Activated CD4-positive, alpha-beta T cell treated with anti-CD3 and anti-CD28 coated beads, Interleukin-2, amount 50 U/mL, for 48 hours (primary cell): Measurements from ENCODE around the gene LHX8.
"Not testable (repeated sequence)": the region's sequence is repeated elsewhere in the genome, so short reads cannot be mapped to it uniquely, and the experiment has no call there.

Experiments used
- DNase-seq, 2 experiments: peaks; one replicate each; pipeline ENCODE4 v3.0.0-alpha.2; 2020

LHX8 gene

DNA sequence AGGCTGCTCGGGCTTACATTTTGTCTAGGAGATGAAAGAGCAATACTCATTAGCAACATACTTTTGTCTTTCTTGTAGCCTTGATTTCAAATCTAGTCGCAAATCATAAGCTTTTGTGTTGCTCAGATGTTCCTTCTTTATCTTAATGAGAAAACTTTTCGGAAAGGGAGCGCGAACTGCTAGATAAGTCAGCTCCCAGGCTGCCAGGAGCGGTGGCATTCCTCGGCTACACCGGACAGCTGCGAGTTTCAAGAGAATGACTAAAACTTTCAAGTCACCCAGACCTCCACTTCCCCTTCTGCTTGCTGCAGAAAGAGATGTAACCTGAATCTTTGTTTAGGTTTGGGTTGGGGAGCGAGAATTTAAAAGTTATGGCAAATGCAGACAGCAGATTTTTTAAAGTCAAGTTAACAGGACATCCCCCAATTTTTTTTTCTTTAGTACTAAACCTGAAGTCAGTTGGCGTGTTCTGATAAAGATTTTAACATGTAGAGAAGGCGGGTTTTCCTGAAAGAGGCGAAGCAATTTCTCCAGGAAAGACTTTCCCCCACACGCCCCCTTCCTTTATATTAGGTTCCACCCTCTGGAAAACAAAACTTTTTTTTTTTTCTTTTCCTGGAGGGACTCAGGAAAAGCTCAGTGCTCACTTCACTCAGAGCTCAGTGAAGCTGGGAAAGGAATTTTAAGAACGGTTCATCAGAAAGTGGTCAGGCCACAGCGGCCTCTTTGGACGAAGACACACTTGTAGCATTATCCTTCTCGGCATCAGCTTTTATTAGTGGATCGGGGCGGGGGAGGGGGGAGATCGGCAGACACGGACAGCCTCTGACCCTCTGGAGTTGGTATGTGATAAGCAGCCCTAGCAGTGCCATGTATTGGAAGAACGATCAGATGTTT lies at the start of gene LHX8:
Gene LHX8, plus strand, starts transcription at position 639 of the 897 bp plus-strand sequence. CDS start 2,227 bp downstream, outside the sequence.
- no peak for DNase-seq

DNA sequence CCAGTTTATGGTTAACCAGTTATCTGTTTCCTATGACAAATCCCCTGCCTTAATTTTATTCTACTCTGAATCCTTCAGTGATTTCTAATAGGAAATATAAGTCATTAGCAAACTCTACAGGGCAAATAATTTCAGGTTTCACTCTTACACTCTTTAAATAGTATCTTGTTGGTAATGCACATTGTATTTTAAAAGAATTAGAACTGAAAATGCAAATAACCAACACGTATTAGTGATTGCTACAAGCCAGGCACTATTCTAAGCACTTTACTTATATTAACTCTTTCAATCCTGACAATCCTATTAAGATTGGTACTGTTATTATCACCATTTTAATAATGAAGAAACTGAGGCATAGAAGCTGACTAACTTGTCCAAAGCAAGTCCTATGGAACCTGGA lies 48.3 kb upstream of the LHX8 start:
- DNase-seq: no peak

DNA sequence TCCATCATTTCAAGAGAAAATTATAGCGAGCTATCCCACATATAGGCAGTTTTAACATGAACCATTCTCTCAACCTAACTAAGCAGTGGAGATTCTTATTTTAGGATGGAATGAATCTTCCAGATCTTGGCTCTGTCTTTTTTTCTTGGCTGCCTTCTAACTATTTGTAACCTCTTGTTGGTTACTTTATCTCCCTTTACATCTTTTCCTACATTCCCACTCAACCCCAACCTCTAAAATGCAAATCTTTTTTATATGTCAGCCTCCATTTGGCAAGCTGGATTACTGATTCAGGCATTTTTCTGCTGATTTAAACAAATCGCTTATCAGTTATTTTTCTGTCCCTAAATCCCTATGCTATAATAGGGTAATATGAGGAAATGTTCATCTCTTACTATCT lies 46.9 kb upstream of the LHX8 start:
- no peak for DNase-seq

DNA sequence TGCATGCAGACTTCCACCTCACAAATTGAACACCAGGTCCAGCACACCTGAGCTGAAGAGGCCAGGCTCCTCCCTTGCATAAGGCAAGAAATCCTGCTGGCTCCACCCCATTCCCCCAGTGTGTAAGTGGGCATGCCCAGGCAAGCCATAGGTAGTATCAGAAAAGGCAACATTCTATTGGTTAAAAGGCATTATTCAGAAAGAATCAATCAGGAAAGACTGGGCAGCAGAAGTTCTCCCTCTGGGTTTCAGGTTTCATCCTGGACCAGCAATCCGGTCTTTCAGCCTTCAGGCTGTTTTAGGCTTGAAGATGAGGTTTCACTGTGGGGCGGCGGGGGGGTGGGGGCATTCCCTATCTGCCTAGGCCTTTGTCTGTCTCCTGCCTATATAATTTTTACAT lies 42.0 kb upstream of the LHX8 start:
- no peak for DNase-seq

DNA sequence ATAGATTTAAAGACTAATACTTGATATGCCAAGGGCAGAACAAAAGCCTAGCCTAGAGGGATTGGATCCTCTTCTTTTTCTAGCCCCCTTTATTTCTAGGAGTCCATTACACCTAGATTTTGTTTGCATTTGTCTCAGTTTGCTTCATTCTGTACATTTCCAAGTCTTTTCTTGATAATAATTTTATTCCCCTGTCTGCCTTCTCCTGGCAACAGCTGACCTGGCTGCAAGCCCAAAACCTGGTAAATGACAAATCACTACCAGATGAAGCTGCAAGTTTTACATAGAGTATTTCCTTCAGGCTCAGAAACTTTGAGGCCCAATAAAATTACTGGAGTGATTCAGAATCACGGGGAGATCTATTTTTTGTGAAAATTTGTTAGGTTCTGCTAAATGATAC lies 36.5 kb upstream of the LHX8 start:
- no peak for DNase-seq

DNA sequence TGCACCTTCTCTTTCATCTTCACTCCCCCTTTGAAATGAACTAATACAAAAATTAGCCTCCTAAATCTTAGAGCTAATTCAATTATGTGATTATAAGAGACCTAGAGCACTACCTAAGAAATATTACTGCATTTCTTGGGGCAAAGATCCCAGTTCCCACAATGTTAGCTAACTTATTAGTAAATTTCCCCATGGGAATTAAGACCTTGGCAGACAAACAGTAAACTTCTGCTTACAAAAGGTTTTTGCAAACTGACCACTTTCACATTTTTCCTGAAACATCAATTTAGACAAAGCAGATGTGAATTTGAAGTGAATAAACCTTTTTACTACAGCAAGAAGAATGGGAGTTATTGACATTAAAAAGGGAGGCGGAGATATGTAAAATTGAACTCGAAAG lies 34.6 kb upstream of the LHX8 start:
- DNase-seq: no peak

DNA sequence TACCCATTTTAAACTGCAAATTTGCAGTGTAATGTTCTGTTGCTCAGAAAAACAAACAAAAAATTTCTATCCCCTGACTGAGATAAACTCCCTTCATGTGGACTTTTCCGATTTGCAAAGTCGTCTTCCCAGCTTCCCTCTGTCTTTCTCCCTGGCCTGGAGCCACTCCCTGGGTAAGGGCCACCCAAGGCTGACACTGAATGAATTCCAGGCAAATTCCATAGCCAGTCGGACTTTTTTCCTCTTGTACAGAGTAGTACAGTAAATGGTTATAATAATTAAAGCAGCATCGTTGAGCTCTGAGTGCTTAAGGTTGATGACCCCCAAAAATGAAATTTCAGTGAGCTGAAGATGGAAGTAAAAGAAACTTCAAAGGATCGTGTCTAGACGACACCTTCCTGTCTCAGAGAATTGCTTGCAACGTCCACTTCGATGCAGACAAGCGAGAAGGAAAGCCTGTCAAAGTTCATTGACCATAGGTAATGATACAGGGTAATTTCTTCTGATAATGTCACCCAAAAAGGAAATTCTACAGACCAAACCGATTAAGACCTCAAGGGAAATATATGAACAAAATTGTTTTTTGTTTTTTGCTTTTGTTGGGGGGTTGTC lies 33.6 kb upstream of the LHX8 start:
- DNase-seq: no peak

DNA sequence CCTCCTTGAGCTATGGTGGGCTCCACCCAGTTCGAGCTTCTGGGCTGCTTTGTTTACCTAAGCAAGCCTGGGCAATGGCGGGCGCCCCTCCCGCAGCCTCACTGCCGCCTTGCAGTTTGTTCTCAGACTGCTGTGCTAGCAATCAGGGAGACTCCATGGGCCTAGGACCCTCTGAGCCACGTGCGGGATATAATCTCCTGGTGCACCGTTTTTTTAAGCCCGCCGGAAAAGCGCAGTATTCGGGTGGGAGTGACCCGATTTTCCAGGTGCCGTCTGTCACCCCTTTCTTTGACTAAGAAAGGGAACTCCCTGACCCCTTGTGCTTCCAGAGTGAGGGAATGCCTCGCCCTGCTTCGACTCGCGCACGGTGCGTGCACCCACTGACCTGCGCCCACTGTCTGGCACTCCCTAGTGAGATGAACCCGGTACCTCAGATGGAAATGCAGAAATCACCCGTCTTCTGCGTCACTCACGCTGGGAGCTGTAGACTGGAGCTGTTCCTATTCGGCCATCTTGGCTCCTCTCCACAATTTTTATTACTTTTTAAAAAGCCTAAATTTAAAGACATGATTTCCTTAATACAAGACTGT lies 21.7 kb upstream of the LHX8 start:
- not testable (repeated sequence) for DNase-seq

DNA sequence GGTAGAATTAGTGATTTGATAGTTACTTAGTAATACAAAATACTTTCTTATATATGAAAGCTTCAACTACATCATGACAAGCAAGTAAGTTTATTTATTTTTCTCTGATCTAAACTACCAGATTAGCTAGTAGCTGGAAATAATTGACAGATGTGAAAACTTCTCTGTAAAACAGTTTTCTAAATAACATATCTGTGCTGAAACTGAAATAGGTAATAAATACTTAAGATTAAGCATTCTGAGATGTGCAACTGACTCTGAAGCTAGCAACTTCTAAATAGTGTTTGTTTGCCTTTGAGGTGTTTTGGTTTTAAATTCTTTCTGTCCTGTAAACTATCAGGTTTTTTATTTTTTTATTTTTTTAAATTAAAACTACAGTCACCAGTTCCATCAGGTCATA lies 18.5 kb upstream of the LHX8 start:
- no peak for DNase-seq

DNA sequence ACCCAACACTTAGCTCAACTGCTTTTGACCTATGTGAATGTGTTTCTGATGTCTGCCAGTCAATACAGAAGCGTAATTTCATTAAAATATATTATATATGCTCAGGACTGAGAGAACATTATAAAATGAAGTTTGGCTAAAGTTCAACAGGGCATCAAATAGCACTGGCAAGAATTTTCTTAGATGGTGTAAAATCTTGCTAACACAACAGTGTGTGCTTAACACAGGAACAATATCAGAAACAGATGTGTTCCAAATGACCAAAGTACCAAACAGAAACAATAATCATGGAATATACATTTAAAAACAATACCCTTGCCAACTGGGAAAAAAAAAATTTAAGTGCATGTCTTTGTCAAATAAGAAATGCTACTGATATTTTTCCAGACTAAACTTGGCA lies 10.4 kb upstream of the LHX8 start:
- DNase-seq: no peak

DNA sequence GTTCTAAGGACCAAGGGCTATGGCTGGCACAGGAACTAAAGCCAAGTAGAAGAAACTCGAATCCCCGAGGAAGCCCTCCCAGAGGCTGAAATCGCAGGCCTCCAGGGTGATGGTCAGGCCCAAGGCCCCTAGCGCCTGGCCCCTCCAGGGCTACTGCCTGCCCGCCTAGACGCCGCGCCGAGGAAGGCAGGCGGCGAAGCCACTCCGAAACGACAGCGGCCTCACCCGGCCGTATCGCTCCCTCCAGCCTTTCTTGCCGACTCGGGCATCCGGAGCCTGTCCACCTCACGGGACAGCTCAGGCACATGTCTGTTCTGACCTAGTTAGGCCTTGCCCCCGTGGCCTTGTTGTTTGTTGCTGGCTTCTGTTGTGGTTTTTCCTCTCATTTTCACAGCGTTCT lies 9.7 kb upstream of the LHX8 start:
- no peak for DNase-seq

DNA sequence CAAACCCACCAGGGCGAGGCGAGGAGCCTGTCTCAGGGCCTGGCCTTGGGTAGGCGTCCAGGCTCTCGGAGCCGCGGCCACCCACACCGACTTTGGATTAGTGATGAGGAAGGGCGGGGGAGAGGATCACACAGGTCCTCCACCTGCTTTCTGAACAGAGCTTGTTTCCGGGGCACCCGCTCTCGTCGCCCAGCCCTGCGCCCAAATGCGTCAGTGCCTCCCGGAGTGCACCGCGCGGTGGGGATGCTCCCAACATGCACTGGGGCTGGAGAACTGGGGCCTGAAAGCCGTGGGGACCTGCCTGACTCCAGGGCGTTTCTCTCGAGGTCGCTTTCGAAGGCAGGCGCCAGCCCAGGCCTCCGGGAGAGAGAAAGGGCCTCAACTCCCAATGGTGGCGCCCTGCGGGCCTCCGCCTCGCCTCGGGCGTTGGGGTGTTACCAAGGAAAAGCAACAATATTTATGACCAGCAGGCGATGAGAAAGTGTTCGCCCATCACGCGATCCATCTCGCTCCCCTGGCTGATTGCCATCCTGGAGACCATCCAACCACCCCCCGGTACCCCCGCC lies 8.9 kb upstream of the LHX8 start:
- DNase-seq: no peak

DNA sequence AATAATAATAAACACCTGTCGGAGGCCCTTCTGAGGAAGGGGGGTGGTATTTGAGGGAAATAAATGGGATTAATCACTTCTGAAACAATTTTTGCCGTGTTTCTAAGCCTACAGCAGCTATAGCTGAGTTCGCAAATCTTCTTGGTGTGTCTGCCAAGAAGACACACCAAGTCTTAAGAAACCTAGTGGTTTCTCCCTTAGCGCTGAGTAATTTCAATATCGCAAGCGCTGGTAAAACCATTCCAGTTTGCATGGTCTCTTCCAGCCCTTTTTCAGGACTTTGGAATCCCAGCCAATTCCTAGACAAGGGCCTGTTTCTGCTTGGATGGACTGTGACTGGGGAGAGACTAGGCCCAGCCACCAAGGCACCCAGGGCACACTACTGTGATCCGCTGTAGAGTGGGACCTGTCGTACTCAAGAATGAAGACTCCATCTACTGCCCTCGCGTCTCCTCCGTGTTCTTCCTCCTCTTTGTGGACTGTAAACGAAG lies 7.5 kb upstream of the LHX8 start:
- DNase-seq: no peak

DNA sequence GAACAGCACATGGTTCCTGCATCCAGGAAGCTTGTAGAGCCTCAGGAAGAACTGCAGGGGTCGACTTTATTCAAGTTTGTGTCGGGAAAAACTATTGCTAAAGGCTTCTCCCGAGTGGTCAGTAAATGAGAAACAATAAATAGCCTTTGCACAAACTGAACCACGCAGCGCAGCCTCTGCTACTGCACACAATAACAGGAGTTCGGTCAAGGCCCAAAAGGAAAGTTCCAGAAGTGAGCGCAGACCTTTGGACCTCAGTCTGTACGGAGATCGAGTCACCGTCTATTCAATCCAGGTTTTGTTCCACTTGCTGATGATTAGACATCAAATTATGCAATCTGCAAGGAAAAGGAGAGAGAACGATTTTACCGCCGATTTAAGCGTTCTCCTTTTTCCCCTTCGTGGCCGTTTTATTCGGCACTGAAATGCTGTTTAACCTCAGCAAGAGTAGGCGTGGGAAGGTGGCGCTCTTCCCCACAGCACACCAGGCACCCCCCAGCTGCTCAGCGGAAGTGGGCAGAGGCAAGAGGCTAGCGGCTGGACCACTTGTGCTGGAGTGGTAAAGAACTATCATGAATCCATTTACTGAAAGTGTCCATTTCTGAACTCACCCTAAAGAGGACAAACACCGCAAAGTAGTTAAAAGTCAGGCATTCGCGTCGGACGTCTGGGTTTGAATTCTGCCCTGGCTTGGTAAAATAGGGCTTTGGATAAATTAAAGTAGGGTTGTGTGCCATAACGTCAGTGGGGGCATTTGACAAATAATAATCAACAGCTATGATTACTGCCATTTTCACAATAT lies 6.1 kb upstream of the LHX8 start:
- DNase-seq: no peak

DNA sequence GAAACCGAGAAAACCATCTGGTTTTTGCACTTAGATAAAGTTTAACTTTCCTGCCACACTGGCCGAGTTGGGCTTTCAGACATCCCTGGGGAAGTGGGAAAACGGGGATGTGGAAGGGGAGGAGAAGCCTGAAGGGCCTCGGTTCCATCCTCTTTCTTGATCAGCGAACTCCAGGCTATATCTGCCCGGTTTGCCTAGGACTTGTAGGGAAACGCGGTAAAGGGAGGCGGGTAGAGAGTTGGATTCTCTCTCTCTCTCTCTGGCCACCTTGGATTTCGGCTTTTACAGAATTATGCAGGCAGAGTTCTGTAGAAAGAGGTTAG lies 4.6 kb upstream of the LHX8 start:
- no peak for DNase-seq

DNA sequence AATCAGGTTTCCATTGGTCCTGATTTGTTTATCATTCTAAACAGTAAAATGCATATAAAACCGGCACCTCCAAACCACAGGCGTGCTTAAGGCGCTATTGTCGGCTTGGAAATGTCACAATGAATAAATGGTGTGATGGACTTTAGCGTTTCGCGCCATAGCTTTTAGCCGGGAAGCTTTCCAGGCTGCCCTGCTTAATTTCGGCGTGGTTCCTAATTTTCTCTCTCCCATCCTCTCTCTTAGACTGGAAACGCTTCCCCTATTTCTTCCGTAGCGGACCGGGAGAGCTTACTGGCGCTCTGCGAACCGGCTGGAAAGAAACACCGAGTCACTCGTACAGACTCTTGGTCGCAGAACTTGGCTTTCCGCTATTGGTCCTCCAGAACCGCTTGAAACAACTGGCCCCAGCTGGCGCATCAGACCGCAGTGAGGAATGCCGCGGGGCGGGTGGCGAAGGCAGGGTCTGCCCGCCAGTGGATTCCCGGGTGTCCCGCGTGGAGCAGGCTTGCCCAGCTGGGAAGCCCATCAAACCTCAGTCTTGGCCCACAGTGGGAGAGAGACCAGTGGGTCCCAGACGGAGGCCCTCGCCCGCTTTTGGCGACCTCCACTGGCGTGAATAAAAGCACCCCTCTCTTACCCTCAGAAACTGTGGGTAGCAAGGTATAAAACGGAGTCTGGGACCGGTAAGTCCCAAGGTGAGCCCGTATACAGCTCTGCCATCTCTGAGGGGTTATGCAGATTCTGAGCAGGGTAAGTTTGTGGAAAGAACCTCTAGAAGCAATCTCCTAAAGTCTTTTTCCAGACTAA lies 4.0 kb upstream of the LHX8 start:
- DNase-seq: no peak

DNA sequence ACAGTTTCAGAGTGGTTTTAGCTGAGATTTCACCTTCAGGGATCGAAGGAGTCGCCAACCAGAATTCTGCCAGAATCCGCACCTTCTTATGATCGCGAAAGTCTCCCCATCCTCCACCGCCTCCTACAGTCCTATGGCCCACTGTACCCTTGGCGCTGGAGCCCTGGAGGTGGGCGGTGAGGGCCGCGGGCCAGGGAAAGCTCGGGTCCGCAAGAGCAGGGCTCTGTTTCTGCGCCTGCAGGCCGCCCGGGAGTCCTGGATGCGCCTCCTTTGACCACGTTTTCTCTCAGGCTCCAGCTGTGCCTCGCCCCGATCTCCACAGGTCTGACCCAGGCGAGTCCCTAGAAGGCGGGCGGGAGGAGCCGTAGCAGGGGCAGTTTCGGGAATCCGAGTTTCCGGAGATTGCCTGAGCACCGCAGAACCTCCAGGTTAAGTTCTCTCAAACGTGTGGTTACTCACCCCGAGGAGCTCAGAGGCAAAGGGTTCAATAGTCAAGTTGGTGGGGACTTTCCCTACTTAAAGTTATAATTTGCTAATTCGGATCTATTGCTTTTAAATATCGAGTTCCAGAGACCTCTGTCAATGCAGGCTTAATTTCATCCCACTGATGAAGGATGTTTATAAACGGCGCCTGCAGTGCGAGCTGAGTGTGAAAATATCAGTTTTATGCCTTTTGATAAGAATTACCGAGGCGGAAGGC lies 3.2 kb upstream of the LHX8 start:
- no peak for DNase-seq

DNA sequence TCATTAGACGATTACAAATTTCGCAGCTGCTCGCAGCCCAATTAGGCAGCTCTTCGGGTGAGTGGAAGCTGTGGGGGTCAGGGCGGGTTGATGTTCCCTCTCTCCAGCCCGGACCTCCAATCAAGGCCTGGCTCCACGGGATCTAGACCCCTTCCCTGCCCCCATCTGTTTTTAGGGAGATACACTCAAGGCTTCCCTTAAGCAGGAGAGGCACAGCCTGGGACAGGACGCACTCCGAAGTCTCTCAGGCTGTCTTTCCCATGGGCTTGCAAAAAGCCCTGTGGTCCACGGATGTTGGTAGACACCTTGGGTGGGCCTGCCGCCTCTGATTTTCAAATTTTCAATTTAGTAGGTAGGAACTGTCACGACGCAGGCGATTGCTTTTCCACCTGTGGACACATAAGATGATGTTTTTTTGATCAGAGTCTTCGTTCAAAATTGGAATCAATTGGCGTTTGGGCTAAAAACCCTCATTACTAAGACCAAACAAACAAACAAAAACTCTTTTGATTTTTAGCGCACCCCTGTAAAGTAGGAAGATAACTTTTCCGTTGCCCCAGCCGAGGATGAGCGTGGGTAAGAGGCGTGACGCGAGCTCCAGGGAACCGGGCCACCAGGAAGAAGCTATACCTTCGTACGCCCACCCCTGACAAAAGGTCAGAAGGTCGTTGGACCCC lies 2.5 kb upstream of the LHX8 start:
- DNase-seq: no peak

DNA sequence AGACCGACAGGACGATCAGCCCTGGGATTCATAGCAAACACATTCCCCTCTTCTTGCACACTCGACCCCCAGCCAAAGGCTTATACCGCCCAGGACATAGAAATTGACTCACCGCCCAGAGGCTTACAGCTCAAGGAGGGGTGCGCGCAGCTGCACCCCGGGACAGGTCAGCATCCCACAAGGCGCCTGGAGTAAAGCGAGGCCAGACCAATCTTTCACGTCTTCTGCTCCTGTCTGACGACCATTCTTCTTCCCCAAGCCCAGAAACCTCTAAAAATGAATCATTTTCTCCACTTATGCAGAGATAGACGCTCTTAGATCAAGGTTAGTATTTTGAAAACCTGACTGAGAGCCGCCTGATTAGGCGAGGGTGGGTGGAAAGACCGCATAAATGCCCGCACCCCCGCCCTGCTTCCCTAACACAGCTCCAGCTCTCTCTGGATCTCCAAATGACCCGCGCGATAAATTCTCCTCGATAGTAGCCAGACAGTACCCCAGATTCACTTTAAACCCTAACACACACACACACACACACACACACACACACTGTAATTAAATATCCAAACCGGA lies 1.9 kb upstream of the LHX8 start:
- no peak for DNase-seq

DNA sequence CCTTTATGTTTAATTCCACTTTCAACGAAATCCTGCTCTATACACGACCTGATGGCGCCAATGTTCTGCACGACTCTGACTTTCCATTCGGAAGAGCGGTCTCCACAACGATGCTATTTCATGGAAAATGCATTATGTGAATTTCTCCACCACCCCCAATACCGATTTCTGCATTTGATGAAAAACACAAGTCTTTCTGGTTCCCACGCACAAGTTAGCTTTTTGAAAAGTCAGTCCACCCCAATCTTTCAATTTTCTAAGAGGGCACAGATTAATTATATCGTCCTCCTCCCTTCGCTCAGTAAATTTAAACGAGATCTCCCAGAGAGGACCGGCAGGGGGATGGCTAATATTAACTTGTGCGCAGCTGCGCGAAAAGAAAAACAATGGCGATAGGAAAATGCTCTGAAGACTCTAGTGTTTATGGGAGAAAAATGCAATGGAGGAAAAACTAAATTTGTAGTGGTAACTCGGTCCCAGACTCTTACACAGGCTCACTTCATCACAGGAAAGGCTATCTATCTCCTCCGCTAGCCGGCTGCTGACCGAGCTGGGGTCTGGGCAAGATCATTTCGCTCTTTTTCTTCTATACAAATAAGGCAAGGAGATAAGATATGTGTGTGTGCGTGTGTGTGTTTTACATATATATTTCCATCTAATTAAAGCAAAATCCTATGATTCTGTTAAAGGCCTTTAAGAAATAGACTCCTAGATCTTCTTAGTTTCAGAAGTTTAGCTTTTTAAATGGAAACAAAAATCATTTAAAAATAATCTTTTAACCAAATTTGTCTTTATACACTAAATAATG lies 1.2 kb upstream of the LHX8 start:
- no peak for DNase-seq
